HEK293 (cell line): Measurements from ENCODE around the gene ALOX15.
A peak's percentile ranks its signal among the peaks of the same experiment; 100 is the strongest.

ENCODE experiments used
- CTCF ChIA-PET: fragments of 350-600 bp; formaldehyde crosslinking; extraction: SDS; loops from one replicate; lab custom pipeline; 2021; ENCODE audit warnings: antibody characterized with exemption; lab: Yijun Ruan, JAX
- POLR2A ChIA-PET: fragments of 300-600 bp; formaldehyde crosslinking; extraction: SDS; loops from one replicate; lab custom pipeline; 2020; ENCODE audit warnings: antibody characterized with exemption, inconsistent platforms; lab: Yijun Ruan, JAX
- H3K27ac ChIP-seq: fragments of 200-500 bp; sonication (Bioruptor generic); 2 replicates; pipeline ENCODE4 v1.5.1; 2014; ENCODE audit warnings: low read depth, low read length, control low read depth, inconsistent platforms; ENCODE audit errors: extremely low read depth
- H3K36me3 ChIP-seq, 2 experiments: fragments of 200-500 bp in 1 of 2; sonication (Bioruptor generic) in 1 of 2; 1 replicate in 1 of 2; 2 replicates in 1 of 2; pipeline ENCODE4 v1.5.1; 2014 to 2017; ENCODE audit warnings: inconsistent platforms in 2 of 2, low read length in 2 of 2; ENCODE audit not compliant: control insufficient read depth in 2 of 2, insufficient read depth in 1 of 2
- H3K4me1 ChIP-seq: fragments of 200-500 bp; sonication (Bioruptor generic); 2 replicates; pipeline ENCODE4 v1.5.1; 2014; ENCODE audit warnings: mild to moderate bottlenecking, low read length, inconsistent platforms; ENCODE audit not compliant: control insufficient read depth, insufficient read depth
- H3K4me3 ChIP-seq: 2 replicates; pipeline ENCODE4 v1.5.1; 2011; ENCODE audit warnings: low read depth, mild to moderate bottlenecking, control low read depth, low read length, moderate library complexity
- H3K9me3 ChIP-seq: fragments of 200-500 bp; sonication (Bioruptor generic); 2 replicates; pipeline ENCODE4 v1.5.1; 2014; ENCODE audit warnings: low read depth, low read length, inconsistent platforms; ENCODE audit not compliant: control insufficient read depth, insufficient read depth
- IKZF3 ChIP-seq: fragments of 450-650 bp; IDR thresholded peaks from 2 replicates; pipeline ENCODE4 v1.5.0; 2018; ENCODE audit warnings: missing biosample characterization, mild to moderate bottlenecking, missing genetic modification characterization, moderate library complexity
- KLF10 ChIP-seq: fragments of 450-650 bp; IDR thresholded peaks from 2 replicates; pipeline ENCODE4 v1.5.1; 2018; ENCODE audit warnings: missing biosample characterization, mild to moderate bottlenecking, missing genetic modification characterization
- PRDM10 ChIP-seq: fragments of 450-650 bp; formaldehyde crosslinking; IDR thresholded peaks from 2 replicates; pipeline ENCODE4 v1.5.1; 2016; ENCODE audit warnings: missing biosample characterization, missing genetic modification characterization
- PRDM4 ChIP-seq: fragments of 450-650 bp; formaldehyde crosslinking; IDR thresholded peaks from 2 replicates; pipeline ENCODE4 v1.5.1; 2017; ENCODE audit warnings: missing biosample characterization, missing genetic modification characterization
- REPIN1 ChIP-seq: fragments of 450-650 bp; formaldehyde crosslinking; IDR thresholded peaks from 2 replicates; pipeline ENCODE4 v1.5.1; 2017; ENCODE audit warnings: missing biosample characterization, missing genetic modification characterization, low read depth
- REST ChIP-seq: fragments of 450-650 bp; formaldehyde crosslinking; IDR thresholded peaks from 2 replicates; pipeline ENCODE4 v1.5.1; 2016; ENCODE audit warnings: missing biosample characterization, missing genetic modification characterization
- ZBTB21 ChIP-seq: fragments of 450-650 bp; formaldehyde crosslinking; IDR thresholded peaks from 2 replicates; pipeline ENCODE4 v1.5.1; 2017; ENCODE audit warnings: missing biosample characterization, missing genetic modification characterization
- ZNF18 ChIP-seq: fragments of 450-650 bp; formaldehyde crosslinking; IDR thresholded peaks from 2 replicates; pipeline ENCODE4 v1.5.1; 2016; ENCODE audit warnings: missing biosample characterization, missing genetic modification characterization
- ZNF561 ChIP-seq: fragments of 450-650 bp; IDR thresholded peaks from 2 replicates; pipeline ENCODE4 v1.5.1; 2018; ENCODE audit warnings: missing biosample characterization, missing genetic modification characterization, borderline replicate concordance
- ZNF600 ChIP-seq: fragments of 450-650 bp; formaldehyde crosslinking; IDR thresholded peaks from 2 replicates; pipeline ENCODE4 v1.5.1; 2016; ENCODE audit warnings: missing biosample characterization, missing genetic modification characterization
- ZNF654 ChIP-seq: fragments of 450-650 bp; formaldehyde crosslinking; IDR thresholded peaks from 2 replicates; pipeline ENCODE4 v1.5.1; 2016; ENCODE audit warnings: low read depth, missing biosample characterization, missing genetic modification characterization

Gene ALOX15

GRCh38 chr17:4678448-4679026 lies 37.1 kb upstream of the ALOX15 start (continued):
- peak; percentile 66 for TF ChIP-seq PRDM10 (tag by site-specific recombination)
- peak; percentile 49 for TF ChIP-seq ZNF600 (tag by site-specific recombination)
- no peak for TF ChIP-seq PRDM4 (tag by site-specific recombination)
- TF ChIP-seq KLF10, result no peak

GRCh38 chr17:4676791-4677190 lies 35.3 kb upstream of the ALOX15 start:
- Histone ChIP-seq H3K4me3 (no peak overlapping the region), H3K36me3 (peaks cover 48 to 84% of the 10 kb centered on the region in 2 experiments), H3K9me3 (no peaks in the 10 kb centered on the region)
- POLR2A ChIA-PET, result no interaction called here
- TF ChIP-seq ZNF561 (tag by site-specific recombination) (no peak), ZNF18 (tag by site-specific recombination) (no peak), REPIN1 (tag by site-specific recombination) (no peak)
- TF ChIP-seq, all 188 proteins: peak for 0
- Histone ChIP-seq H3K27ac (no peak overlapping the region), H3K4me1 (peaks cover 14% of the 10 kb centered on the region)
- CTCF ChIA-PET, result interaction anchor here (0.6 to 1.0 kb wide), 4 partner anchors 9 to 110 kb away, joined by 3 read pairs; no protein-coding TSS in a partner anchor

- ChIA-PET CTCF (interaction anchor here (1.0 kb wide), 1 partner anchor 8 kb away, joined by 3 read pairs; no protein-coding TSS in a partner anchor), POLR2A (interaction anchor here (1.3 kb wide), 1 partner anchor 28 kb away, joined by 3 read pairs; the partner anchor contains the start of gene PELP1)
- Histone ChIP-seq H3K4me3 (no peak overlapping the region), H3K27ac (0 out of 2 replicates have a peak overlapping the region, but pooled peaks have one; percentile 5), H3K4me1 (peaks cover 14% of the 10 kb centered on the region), H3K36me3 (peaks cover 43 to 86% of the 10 kb centered on the region in 2 experiments), H3K9me3 (no peaks in the 10 kb centered on the region)
- no peak for TF ChIP-seq IKZF3 (tag by site-specific recombination)
- no peak for TF ChIP-seq PRDM4 (tag by site-specific recombination)
- TF ChIP-seq ZNF654 (tag by site-specific recombination), result no peak
- no peak for TF ChIP-seq REST (tag by site-specific recombination)
- TF ChIP-seq ZBTB21 (tag by site-specific recombination), result no peak
Measured at GRCh38 chr17:4675791-4676190, 34.3 kb upstream of the ALOX15 start.
